AG10803 (cell line): Measurements from ENCODE around the gene FCAMR.

Experiments
- DNase-seq: peaks from one replicate; pipeline ENCODE4 v3.0.0; 2010; ENCODE audit warnings: low read depth
- H3K4me3 ChIP-seq: 2 replicates; pipeline ENCODE4 v1.5.1; 2011; ENCODE audit warnings: mild to moderate bottlenecking, low read length, control low read depth
- TF ChIP-seq, protein P1 (sequence below): conservative IDR thresholded peaks from 2 replicates; pipeline ENCODE4 v1.5.1; 2011; ENCODE audit warnings: mild to moderate bottlenecking, low read length, control low read depth, inconsistent platforms

The FCAMR gene

DNA sequence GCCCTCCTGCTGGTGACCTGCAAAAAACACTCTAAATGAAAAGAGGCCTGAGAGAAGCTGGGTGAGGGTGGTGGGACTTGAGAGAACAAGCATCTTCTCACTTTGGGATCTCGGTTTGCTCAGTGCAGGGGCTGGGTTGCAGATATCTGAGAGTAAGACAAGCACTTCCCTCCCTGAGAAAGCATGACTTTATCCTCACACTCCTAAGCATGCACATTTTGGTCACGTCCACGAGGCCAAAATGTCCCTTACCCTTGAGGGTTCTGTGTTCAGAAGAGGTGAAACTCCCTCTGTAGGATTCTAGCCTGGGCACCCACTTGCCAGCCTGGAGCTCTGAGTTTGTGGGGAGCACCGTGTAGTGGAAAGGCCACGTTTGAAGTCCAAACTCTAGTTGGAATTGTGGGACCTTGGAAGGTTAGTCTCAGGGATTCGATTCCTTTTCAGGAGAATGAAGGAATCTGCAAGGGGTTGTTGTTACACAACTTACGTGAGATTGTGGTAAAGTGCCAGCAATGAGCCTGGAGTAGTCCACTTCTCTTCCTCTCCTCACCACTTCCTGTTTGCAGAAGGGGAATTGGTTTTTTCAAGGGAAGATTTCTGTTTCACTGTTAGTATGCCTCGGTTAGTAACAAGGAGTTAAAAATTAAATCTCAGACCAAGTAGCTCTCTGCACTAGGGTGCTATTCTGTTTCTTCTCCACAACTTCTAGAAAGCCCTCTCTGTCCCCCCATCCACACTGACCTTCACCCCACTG, 3.0 kb downstream of the FCAMR start:
- peak; percentile 67 for DNase-seq
- TF ChIP-seq, protein P1, sequence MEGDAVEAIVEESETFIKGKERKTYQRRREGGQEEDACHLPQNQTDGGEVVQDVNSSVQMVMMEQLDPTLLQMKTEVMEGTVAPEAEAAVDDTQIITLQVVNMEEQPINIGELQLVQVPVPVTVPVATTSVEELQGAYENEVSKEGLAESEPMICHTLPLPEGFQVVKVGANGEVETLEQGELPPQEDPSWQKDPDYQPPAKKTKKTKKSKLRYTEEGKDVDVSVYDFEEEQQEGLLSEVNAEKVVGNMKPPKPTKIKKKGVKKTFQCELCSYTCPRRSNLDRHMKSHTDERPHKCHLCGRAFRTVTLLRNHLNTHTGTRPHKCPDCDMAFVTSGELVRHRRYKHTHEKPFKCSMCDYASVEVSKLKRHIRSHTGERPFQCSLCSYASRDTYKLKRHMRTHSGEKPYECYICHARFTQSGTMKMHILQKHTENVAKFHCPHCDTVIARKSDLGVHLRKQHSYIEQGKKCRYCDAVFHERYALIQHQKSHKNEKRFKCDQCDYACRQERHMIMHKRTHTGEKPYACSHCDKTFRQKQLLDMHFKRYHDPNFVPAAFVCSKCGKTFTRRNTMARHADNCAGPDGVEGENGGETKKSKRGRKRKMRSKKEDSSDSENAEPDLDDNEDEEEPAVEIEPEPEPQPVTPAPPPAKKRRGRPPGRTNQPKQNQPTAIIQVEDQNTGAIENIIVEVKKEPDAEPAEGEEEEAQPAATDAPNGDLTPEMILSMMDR: no peak
- H3K4me3 ChIP-seq: no peak overlapping the region

DNA sequence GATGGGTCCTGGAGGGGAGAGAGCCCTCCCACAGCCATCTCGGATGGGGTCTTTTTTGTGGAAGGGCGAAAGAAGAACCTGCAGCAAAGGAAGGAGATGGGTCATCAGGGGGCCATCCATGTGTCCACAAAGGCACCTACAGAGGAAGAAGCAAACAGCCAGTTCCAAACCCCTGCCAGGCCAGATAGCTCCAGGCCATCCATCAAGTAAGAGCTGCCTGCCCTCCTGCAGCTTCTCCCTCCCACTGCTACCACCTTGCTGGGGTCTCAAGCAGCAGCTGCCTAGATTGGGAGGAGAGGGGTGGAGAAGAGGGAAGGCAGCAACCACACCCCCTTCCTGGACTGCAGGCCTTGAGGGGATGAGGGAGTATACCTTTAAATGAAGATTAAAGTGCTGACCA, 4.5 kb downstream of the FCAMR start:
- TF ChIP-seq, protein P1: no peak
- DNase-seq: no peak
- H3K4me3 ChIP-seq: no peak overlapping the region

DNA sequence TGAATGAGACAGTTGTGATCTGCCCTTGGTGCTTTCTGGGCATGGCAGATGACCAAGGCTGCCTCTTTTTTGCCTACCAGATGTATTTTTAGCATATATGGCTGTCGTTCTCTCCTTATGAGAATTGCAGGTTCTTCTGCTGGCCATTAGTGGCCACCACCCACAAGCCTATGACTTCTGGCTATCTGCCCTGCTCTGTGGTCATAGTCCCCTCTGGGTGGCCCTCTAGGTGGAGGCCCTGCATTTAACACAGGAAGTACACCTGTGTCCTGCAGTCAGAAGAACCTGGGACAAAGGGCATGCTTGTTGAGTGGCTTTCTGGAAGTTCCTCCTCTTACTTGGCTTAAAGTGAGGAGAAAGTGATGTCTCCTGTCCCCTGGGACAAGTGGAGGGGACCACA, 6.5 kb downstream of the FCAMR start:
- TF ChIP-seq, protein P1: no peak
- no peak for DNase-seq
- H3K4me3 ChIP-seq: no peak overlapping the region

DNA sequence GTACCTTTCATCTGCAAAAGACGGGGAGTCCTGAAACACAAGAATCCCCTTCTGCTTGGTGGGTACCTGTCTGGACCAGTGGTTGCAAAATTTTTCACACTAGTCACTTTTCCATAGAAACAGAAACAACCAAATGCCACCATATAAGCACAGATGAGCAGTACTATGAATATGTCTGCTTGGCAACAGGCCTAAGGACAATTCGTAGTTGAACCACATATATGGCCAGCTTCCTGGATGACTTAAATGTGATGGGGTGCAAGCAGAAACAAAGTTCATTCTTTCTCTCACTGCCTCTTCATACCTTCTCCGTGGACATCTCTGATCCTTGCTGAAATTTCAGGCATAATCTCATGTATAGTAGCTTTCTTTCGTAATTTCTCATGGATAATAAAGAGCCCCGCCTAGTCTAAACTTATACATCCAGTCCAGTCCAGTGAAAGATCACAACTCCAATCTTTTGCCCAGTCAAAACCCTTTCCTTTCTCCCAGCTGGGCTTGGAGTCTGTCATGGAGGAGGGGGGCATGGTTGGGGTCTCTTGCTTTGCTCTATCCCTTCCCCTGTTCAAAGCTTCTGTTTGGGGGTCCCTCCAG, 7.0 kb downstream of the FCAMR start:
- TF ChIP-seq, protein P1: no peak
- H3K4me3 ChIP-seq: no peak overlapping the region
- DNase-seq: peak; percentile 24

DNA sequence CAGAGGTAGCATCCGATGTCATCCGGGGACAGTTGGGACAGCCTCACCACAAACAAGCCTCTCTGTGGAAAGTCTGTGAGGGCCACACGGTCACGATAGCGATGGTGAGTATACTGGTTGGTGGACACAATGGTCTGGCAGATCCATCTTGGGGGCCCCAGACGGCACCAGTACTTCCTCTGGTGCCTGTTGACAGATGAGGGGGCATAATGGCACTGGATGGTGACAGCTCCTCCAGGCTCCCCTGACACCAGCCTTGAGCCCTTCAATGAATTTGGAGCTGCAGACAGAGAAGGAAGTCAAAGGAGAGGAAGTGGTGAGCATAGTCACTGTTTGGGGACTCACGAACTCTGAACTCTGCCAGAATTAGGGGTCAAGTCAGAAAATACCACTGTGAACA, 8.0 kb downstream of the FCAMR start:
- no peak overlapping the region for H3K4me3 ChIP-seq
- TF ChIP-seq, protein P1: no peak
- no peak for DNase-seq

DNA sequence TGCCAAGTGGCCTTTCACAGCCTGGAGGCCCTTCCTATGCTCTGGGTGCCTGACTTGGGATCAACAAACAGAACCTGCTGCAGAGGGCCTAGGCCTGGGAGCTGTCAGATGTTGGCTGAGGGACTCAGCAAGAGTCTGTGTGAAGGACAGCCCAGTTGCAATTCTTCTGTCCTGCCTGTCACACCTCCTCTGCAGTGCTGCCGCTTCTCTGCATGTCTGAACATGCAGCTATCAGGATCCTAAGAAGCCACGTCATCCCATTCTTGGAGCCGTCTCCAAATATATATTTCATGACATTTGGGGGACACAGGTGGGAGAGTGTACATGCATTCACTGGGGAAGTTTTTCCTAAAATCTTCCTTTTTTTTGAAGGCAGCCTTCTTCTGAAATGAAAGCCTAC, 8.6 kb downstream of the FCAMR start:
- DNase-seq: no peak
- TF ChIP-seq, protein P1: no peak

More for the DNA sequence above, 8.6 kb downstream of the FCAMR start:
- H3K4me3 ChIP-seq: no peak overlapping the region
